ENCODE results near the gene WDR70. TPM values are rescaled to one million over a fixed set of nuclear protein-coding genes. Genes with fewer than 3 reads are reported as not detected.

WDR70 gene
- total RNA-seq, 1 donor from 2014 or later = 28.9 TPM

DNA sequence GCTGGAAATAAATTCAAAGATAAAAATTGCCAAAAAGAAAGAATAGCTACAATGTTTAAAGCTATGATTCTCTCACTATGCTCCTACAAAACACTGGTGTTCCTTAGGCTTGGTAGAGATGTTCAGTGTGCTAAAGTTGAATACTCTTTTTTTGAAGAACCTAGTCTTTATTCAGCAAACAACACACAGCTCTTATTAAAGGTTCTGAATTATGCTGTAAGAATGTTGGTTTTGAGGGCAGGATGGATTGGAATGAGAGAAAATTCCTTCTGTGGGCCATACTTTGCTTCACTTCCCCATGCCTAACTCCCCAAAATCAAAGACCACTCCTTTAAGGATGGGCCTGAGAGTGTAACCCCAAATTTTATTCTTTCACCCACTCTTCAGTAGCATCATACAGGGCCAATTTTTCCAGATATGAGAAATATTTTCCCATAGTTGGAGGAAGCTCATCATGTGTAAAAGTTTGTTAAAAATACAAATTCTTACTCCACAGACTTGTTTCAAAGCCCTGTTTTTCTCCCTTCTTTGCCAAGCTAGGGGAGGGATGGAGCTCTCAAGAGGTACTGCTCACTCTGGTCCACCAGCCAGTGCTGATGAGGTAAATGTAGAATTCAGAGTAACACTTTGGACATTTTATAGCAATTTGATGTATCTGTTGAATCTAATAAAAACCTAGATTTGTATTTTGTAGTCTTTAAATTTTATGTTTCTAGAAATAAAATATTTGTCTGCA, 361.4 kb downstream of the WDR70 start:
- Mint-ChIP-seq H3K4me3 (ENCODE audit: unreplicated experiment) (no peak overlapping the region), H3K27ac (ENCODE audit: unreplicated experiment) (no peak overlapping the region), H3K4me1 (ENCODE audit: unreplicated experiment) (no peaks in the 10 kb centered on the region), H3K36me3 (ENCODE audit: low read depth, unreplicated experiment) (peaks cover 24% of the 10 kb centered on the region), H3K27me3 (ENCODE audit: unreplicated experiment) (peaks cover 2% of the 10 kb centered on the region), H3K9me3 (ENCODE audit: unreplicated experiment) (no peaks in the 10 kb centered on the region)
- no peak for TF ChIP-seq CTCF (IDR thresholded peaks at IDR 0.05; ENCODE audit: unreplicated experiment)
- no peak for DNase-seq (ENCODE audit: low spot score)

DNA sequence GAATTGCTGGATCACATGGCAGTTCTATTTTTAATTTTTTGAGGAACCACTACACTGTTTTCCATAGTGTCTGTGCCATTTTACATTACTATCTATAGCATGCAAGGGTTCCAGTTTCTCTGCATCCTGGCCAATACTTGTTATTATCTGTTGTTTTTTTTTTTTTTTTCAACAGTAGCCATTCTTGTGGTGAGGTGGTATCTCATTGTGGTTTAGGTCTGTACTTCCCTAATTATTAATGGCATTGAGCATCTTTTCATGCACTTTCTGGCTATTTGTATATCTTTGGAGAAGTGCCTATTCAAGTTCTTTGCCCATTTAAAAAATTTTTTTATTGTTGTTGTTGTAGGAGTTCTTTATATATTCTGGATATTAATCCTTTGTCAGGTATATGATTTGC, 363.0 kb downstream of the WDR70 start:
- Mint-ChIP-seq H3K27ac (ENCODE audit: unreplicated experiment) (no peak overlapping the region), H3K9me3 (ENCODE audit: unreplicated experiment) (no peaks in the 10 kb centered on the region), H3K4me3 (ENCODE audit: unreplicated experiment) (no peak overlapping the region), H3K4me1 (ENCODE audit: unreplicated experiment) (no peaks in the 10 kb centered on the region), H3K36me3 (ENCODE audit: low read depth, unreplicated experiment) (peaks cover 24% of the 10 kb centered on the region), H3K27me3 (ENCODE audit: unreplicated experiment) (peaks cover 7% of the 10 kb centered on the region)
- no peak for TF ChIP-seq CTCF (IDR thresholded peaks at IDR 0.05; ENCODE audit: unreplicated experiment)
- DNase-seq (ENCODE audit: low spot score) = no peak

GRCh38 chr5:37751227-37751626, 372.1 kb downstream of the WDR70 start:
- peaks cover 3% of the 10 kb centered on the region for H3K27me3 Mint-ChIP-seq (ENCODE audit: unreplicated experiment)
- no peaks in the 10 kb centered on the region for H3K4me1 Mint-ChIP-seq (ENCODE audit: unreplicated experiment)
- no peak overlapping the region for H3K27ac Mint-ChIP-seq (ENCODE audit: unreplicated experiment)
- no peak for TF ChIP-seq CTCF (IDR thresholded peaks at IDR 0.05; ENCODE audit: unreplicated experiment)
- no peak overlapping the region for H3K4me3 Mint-ChIP-seq (ENCODE audit: unreplicated experiment)
- DNase-seq (ENCODE audit: low spot score) = no peak
- H3K36me3 Mint-ChIP-seq (ENCODE audit: low read depth, unreplicated experiment) = no peaks in the 10 kb centered on the region
- H3K9me3 Mint-ChIP-seq (ENCODE audit: unreplicated experiment) = no peaks in the 10 kb centered on the region

GRCh38 chr5:37754976-37755375, 375.9 kb downstream of the WDR70 start:
- no peak for DNase-seq (ENCODE audit: low spot score)
- no peak overlapping the region for H3K4me3 Mint-ChIP-seq (ENCODE audit: unreplicated experiment)
- no peaks in the 10 kb centered on the region for H3K9me3 Mint-ChIP-seq (ENCODE audit: unreplicated experiment)
- H3K36me3 Mint-ChIP-seq (ENCODE audit: low read depth, unreplicated experiment) = no peaks in the 10 kb centered on the region
- no peak overlapping the region for H3K27ac Mint-ChIP-seq (ENCODE audit: unreplicated experiment)
- TF ChIP-seq CTCF (IDR thresholded peaks at IDR 0.05; ENCODE audit: unreplicated experiment) = no peak
- no peaks in the 10 kb centered on the region for H3K4me1 Mint-ChIP-seq (ENCODE audit: unreplicated experiment)
- H3K27me3 Mint-ChIP-seq (ENCODE audit: unreplicated experiment) = peaks cover 2% of the 10 kb centered on the region

DNA sequence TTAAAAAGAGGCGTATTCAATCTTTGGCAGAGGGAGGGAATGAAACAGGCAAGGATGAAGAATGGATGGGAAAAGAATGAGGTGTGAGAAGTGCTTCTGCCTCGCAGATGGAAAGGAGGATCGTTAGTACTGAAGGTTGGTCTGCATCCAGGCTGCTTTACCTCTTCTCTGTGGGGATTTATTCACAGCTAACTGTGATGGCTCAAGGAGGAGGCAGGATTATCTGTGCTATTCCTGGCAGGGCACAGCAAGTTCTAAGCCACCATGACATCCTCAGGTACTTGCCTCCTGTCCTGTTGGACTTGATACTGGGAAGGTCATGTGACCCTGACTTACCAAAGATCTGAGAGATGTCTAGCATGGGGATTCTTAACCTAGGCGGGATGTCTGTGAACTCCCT, 376.5 kb downstream of the WDR70 start:
- Mint-ChIP-seq H3K4me1 (ENCODE audit: unreplicated experiment) (no peaks in the 10 kb centered on the region), H3K36me3 (ENCODE audit: low read depth, unreplicated experiment) (no peaks in the 10 kb centered on the region), H3K27me3 (ENCODE audit: unreplicated experiment) (peaks cover 2% of the 10 kb centered on the region), H3K4me3 (ENCODE audit: unreplicated experiment) (no peak overlapping the region), H3K9me3 (ENCODE audit: unreplicated experiment) (no peaks in the 10 kb centered on the region), H3K27ac (ENCODE audit: unreplicated experiment) (no peak overlapping the region)
- no peak for TF ChIP-seq CTCF (IDR thresholded peaks at IDR 0.05; ENCODE audit: unreplicated experiment)
- DNase-seq (ENCODE audit: low spot score) = no peak

All from endothelial cell (in vitro differentiated cells).